SJSA1 (cell line): ENCODE results near the gene SAP130. TPM values are rescaled to one million over a fixed set of nuclear protein-coding genes. Genes with fewer than 3 reads are reported as not detected.

Experiments used
- DNase-seq, 2 experiments: peaks; one replicate each; pipeline ENCODE4 v3.0.0-alpha.2; 2015 to 2020; ENCODE audit warnings: low spot score in 2 of 2, low read depth in 1 of 2
- H3K27ac ChIP-seq: fragments of 250-450 bp; sonication (Bioruptor Pico); 2 replicates; pipeline ENCODE4 v1.5.1; 2020; ENCODE audit warnings: mild to moderate bottlenecking, moderate library complexity
- H3K27me3 ChIP-seq: fragments of 250-450 bp; sonication (Bioruptor Pico); replicated peaks from 2 replicates; pipeline ENCODE4 v1.5.1; 2020; ENCODE audit warnings: mild to moderate bottlenecking, moderate library complexity
- H3K36me3 ChIP-seq: fragments of 250-450 bp; sonication (Bioruptor Pico); 2 replicates; pipeline ENCODE4 v1.5.1; 2020; ENCODE audit warnings: mild to moderate bottlenecking
- H3K4me1 ChIP-seq: fragments of 250-450 bp; sonication (Bioruptor Pico); replicated peaks from 2 replicates; pipeline ENCODE4 v1.6.1; 2021; ENCODE audit warnings: mild to moderate bottlenecking
- H3K4me3 ChIP-seq: fragments of 250-450 bp; sonication (Bioruptor Pico); 2 replicates; pipeline ENCODE4 v1.5.1; 2020; ENCODE audit warnings: mild to moderate bottlenecking
- H3K9me3 ChIP-seq: fragments of 250-450 bp; sonication (Bioruptor Pico); replicated peaks from 2 replicates; pipeline ENCODE4 v1.5.1; 2020; ENCODE audit warnings: mild to moderate bottlenecking
- total RNA-seq: library from RNA; depleted of rRNA; stranded (reverse); fragments of >200 nt; shearing (Covaris generic); gene quantifications from 2 replicates; pipeline ENCODE4 v1.2.3, GENCODE V29; 2014

The SAP130 gene
- total RNA-seq, 1 experiment from 2014 or later: 11.2 TPM

DNA sequence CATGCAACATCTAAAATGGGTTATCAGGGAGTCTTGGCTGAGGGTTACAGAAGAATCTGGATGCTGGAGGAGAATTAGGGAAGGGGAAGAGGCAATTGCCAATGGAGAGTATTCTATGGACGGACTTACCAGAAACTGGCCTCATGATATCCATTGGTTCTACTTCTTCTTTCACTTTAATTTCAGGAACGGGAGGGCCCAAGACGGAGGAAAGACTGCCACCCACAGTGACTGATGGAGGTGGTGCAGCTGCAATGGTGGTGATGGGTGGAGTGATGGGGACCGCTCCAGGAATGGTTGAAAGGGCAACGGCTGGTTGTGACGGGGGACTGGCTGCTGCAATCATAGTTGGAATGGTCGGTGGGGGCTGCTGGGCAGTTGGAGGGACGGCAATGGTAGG is 73.0 kb downstream of the SAP130 start:
- Histone ChIP-seq H3K27ac (no peak overlapping the region), H3K4me3 (no peak overlapping the region), H3K27me3 (no peaks in the 10 kb centered on the region), H3K36me3 (peaks cover 42% of the 10 kb centered on the region), H3K9me3 (no peaks in the 10 kb centered on the region), H3K4me1 (peaks cover 8% of the 10 kb centered on the region)
- DNase-seq: no peak

DNA sequence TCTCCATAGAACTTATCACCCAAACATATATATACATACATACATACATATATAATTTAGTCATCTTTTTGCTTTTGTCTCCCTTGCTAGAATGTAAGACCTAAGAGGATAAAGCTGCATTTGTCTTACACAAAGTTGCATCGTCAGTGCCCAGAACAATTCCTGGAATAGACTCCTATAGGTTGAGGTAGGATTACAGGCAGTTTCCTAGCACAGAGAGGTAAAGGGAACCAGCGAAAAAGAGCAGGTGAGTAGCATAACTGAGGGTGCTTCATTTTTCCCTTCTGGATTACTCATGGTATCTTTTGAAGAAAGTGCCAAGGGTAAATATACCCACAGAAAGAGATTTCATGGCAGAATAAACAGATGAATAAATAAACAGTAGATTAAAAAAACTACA is 74.0 kb downstream of the SAP130 start:
- DNase-seq: no peak
- no peaks in the 10 kb centered on the region for H3K27me3 ChIP-seq
- H3K9me3 ChIP-seq: no peaks in the 10 kb centered on the region
- H3K36me3 ChIP-seq: peaks cover 52% of the 10 kb centered on the region
- no peak overlapping the region for H3K27ac ChIP-seq
- H3K4me3 ChIP-seq: no peak overlapping the region
- H3K4me1 ChIP-seq: peaks cover 8% of the 10 kb centered on the region

DNA sequence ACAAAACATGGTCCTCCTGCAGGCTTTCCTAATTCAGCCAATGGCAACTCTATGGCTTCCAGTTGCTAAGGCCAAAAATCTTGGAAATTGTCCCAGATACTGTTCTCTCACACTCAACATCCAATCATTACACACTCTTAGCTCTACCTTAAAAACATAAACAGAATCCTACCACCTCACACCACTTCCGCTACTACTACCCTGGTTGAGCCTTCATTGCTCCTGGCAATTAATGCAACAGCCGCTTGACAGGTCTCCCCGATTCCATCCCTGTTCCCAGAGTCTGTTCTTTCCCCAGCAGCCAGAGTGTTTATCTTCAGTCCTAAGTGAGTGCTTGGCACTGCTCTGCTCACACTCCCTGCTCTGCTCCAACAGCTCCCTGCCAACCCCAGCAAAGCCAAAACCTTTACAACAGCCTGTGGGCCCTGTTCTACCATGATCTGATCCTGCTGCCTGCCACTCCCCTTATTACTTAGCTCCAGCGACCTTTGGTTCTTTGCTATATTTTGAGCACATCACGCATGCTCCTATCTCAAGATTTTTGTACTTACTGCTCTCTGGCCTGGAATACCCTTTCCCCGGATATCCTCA is 74.6 kb downstream of the SAP130 start:
- no peak overlapping the region for H3K27ac ChIP-seq
- H3K9me3 ChIP-seq: no peaks in the 10 kb centered on the region
- no peaks in the 10 kb centered on the region for H3K27me3 ChIP-seq
- peak in 1 of 2 experiments; percentile 16 for DNase-seq
- no peak overlapping the region for H3K4me3 ChIP-seq
- H3K4me1 ChIP-seq: peaks cover 8% of the 10 kb centered on the region
- peaks cover 58% of the 10 kb centered on the region for H3K36me3 ChIP-seq

DNA sequence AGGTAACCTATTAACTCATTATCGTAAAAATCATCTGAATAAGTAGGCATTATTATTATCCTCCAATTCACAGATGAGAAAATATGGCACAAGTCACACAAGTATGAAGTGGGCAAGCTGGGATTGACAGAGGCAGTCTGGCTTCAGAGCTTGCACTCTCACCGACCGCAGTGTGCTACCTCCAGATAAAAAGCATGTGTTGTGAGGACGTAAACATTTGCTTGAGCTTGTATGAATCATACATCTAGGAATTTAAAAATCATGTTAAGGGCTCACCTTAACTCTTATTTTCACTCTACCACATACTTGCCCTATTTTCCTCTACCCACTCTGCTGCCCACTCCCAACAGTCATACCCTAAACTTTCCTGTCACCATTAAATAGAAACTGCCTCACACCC is 76.8 kb downstream of the SAP130 start:
- H3K9me3 ChIP-seq: no peaks in the 10 kb centered on the region

DNA sequence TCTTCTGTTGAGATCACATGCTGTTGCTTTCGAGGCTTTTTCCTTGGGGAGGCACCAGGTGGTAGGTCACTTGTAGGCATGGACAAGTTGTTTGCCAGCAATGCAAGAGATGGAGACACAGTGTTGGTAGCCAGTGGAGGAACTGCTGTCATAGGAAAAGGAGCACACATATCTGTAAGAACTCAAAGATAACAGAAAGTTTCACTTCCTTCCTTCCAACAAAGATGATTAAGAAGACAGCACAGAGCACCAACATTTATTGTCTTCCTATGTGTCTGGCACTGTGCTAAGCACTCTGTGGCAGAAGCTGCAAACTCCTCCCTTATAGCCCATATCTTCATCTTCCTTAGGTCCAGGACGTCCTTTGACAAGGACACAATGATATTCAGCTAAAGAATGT is 77.6 kb downstream of the SAP130 start:
- no peak overlapping the region for H3K27ac ChIP-seq
- H3K36me3 ChIP-seq: peaks cover 75% of the 10 kb centered on the region
- peaks cover 8% of the 10 kb centered on the region for H3K4me1 ChIP-seq
- H3K9me3 ChIP-seq: no peaks in the 10 kb centered on the region
- H3K4me3 ChIP-seq: no peak overlapping the region
- DNase-seq: peak in 1 of 2 experiments; percentile 3
- H3K27me3 ChIP-seq: no peaks in the 10 kb centered on the region

More for the DNA sequence above, 76.8 kb downstream of the SAP130 start:
- H3K36me3 ChIP-seq: peaks cover 72% of the 10 kb centered on the region
- no peak for DNase-seq
- peaks cover 8% of the 10 kb centered on the region for H3K4me1 ChIP-seq
- H3K4me3 ChIP-seq: no peak overlapping the region
- H3K27me3 ChIP-seq: no peaks in the 10 kb centered on the region
- no peak overlapping the region for H3K27ac ChIP-seq

DNA sequence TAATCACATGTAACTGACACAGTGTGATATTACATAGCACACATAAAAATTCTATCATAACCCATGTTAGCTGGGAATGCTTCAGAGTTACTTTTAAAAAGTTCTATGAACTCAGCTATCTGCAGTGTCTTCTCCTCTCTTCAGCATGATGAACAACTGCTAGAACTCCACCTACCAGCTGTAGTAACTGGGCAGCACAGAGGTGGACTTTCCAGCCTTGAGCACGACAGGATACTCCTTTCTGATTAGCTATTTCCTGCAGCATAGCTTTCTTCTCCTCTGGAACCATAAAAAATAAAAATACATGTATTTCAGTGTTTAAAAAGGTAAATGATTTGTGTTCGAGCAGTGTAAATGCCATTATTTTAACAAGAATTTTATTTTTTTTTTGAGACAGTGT is 82.6 kb downstream of the SAP130 start:
- Histone ChIP-seq H3K9me3 (no peaks in the 10 kb centered on the region), H3K27ac (no peak overlapping the region), H3K4me3 (no peak overlapping the region), H3K4me1 (no peaks in the 10 kb centered on the region), H3K27me3 (no peaks in the 10 kb centered on the region), H3K36me3 (peaks cover 91% of the 10 kb centered on the region)
- peak in 1 of 2 experiments; percentile 15 for DNase-seq

DNA sequence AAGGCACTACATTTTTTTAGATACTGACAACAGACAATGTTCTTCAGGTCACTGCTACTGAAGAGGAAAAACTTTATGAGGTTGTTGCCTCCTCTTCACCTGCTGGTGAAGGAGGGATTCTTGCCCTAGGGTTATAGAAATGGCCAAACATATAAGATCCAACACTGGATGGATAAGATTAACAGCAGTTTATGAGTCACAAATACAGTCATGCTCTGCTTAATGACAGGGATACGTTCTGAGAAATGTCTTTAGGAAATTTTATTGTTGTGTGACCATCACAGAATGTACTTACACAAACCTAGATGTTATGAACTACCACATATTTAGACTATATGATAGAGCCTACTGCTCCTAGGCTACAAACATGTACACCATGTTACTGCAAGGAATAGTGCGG is 84.7 kb downstream of the SAP130 start:
- H3K36me3 ChIP-seq: peaks cover 70% of the 10 kb centered on the region
- no peak overlapping the region for H3K4me3 ChIP-seq
- H3K27ac ChIP-seq: no peak overlapping the region
- no peaks in the 10 kb centered on the region for H3K4me1 ChIP-seq
- no peaks in the 10 kb centered on the region for H3K27me3 ChIP-seq
- no peak for DNase-seq
- H3K9me3 ChIP-seq: no peaks in the 10 kb centered on the region

DNA sequence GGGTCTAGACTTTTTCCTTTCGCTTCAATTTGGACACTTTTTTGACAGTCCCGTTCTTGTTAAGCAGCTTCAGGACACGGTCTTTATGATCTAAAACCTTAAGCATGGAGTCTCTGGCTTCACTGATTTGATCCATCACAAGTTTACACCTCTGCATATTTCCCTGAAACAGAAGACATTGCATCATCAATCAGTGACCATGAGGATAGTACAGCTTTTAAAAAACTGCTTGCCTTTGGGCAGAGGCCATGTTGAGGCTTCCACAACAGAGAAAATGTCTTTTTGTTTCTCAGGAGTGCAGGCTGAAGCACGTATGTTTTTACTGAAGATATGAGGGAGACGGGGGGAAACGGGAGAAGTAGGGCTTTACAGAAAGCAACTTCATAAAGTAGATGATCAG is 85.9 kb downstream of the SAP130 start:
- DNase-seq: peak in 1 of 2 experiments; percentile 2

DNA sequence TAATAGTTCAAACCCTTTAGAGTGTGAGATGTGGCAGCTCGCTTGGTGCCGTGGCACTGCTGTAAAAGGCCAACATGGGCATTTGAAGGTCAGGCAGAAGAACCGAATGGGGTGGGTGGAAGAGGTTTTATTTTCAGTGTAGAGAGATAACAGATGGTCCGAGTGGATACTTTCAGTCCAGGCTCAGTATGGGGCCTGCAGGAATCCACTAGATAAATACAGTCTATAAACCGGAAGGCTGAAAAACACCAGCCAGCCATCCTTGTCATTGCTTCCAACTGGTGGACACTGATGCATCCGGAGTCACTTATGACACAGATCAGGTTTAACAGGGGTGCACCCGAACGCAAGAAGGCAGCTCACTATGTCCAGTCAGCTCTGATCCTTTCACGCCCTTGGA is 86.4 kb downstream of the SAP130 start:
- no peaks in the 10 kb centered on the region for H3K9me3 ChIP-seq
- H3K4me1 ChIP-seq: no peaks in the 10 kb centered on the region
- no peak overlapping the region for H3K4me3 ChIP-seq
- peaks cover 54% of the 10 kb centered on the region for H3K36me3 ChIP-seq
- no peak for DNase-seq
- H3K27me3 ChIP-seq: no peaks in the 10 kb centered on the region
- no peak overlapping the region for H3K27ac ChIP-seq

More for the DNA sequence above, 85.9 kb downstream of the SAP130 start:
- H3K36me3 ChIP-seq: peaks cover 59% of the 10 kb centered on the region
- H3K27me3 ChIP-seq: no peaks in the 10 kb centered on the region
- H3K27ac ChIP-seq: no peak overlapping the region
- no peaks in the 10 kb centered on the region for H3K4me1 ChIP-seq
- H3K4me3 ChIP-seq: no peak overlapping the region
- H3K9me3 ChIP-seq: no peaks in the 10 kb centered on the region

DNA sequence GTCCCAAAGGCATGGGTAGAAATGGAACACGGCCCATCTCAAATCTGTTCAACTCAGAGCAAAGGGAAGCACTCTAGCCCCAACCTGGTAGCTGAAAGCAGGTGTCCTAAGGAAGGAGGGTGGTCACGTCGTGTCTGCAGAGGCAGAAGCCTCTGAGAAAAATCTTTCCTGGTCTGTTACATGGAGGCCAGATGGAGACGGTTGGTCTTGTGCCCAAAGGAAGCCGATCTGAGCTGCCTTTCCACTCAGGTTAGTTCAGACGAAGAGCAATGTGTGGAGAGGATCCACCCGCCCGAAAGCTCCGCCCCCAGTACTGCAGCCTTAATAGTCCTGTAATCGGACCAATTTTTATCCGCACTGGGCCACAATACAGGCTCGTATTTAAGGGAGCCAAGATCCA is 87.2 kb downstream of the SAP130 start:
- H3K27ac ChIP-seq: no peak overlapping the region
- H3K27me3 ChIP-seq: no peaks in the 10 kb centered on the region
- H3K4me3 ChIP-seq: no peak overlapping the region
- no peak for DNase-seq
- H3K36me3 ChIP-seq: peaks cover 45% of the 10 kb centered on the region
- no peaks in the 10 kb centered on the region for H3K4me1 ChIP-seq
- H3K9me3 ChIP-seq: no peaks in the 10 kb centered on the region

DNA sequence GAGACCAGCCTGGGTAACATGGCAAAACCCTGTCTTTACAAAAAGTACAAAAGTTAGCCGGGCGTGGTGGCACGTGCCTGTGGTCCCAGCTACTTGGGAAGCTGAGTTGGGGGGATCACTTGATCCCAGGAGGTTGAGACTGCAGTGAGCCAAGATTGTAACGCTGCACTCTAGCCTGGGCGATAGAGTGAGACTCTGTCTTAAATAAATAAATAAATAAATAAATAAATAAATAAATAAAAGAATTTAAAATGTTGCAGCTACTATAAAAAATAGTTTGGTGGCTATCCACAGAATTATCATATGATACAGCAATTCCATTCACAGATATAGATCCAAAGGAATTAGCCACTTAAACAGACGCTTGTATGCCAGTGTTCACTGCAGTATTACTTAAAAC is 92.5 kb downstream of the SAP130 start:
- Histone ChIP-seq H3K36me3 (no peaks in the 10 kb centered on the region), H3K9me3 (no peaks in the 10 kb centered on the region), H3K4me3 (no peak overlapping the region), H3K27ac (no peak overlapping the region), H3K4me1 (peaks cover 18% of the 10 kb centered on the region), H3K27me3 (no peaks in the 10 kb centered on the region)
- no peak for DNase-seq

DNA sequence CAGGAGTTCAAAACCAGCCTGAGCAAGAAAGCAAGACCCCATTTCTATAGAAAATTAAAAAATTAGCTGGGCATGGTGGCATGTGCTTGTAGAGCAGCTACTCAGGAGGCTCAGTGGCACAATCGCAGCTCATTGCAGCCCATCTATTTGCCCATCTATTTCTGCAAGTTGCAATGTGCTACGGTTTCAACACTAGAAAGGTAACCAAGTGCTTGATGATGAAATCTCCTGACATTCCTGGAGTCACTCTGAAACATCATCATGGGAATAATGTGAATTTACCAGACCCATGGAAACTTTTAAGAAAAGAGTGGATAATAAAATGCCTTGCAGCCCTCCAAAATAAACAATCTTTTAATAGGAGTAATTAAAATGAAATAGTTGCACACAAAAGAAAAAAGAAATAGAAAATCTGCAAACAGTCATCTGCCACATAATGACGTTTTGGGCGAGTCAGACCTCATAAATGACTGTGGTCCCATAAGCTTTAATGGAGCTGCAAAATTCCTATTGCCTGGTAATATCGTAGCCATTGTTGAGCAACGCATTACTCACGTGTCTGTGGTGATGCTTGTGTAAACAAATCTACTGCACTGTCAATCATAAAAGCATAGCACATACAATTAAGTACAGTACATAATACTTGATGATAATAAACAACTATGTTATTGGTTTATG is 95.5 kb downstream of the SAP130 start:
- peaks cover 18% of the 10 kb centered on the region for H3K4me1 ChIP-seq
- peak overlapping the region; percentile 19 for H3K27ac ChIP-seq
- H3K4me3 ChIP-seq: no peak overlapping the region
- H3K9me3 ChIP-seq: no peaks in the 10 kb centered on the region
- H3K36me3 ChIP-seq: no peaks in the 10 kb centered on the region
- DNase-seq: peak; percentile 62 to 86
- H3K27me3 ChIP-seq: no peaks in the 10 kb centered on the region

DNA sequence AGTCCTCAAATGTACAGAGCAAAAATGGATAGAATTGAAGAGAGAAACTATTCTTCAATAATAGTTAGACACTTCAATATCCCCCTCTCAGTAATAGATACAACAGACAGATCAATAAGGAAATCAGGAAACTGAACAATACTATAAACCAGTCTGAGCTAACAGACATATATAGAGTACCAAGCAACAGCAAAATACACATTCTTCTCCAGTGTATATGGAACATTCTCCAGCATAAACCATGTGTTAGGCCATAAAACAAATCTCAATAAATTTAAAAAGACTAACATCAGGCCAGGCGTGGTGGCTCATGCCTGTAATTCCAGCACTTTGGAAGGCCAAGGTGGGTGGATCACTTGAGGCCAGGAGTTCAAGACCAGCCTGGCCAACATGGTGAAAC is 98.4 kb downstream of the SAP130 start:
- Histone ChIP-seq H3K4me3 (no peak overlapping the region), H3K36me3 (no peaks in the 10 kb centered on the region), H3K27ac (no peak overlapping the region), H3K9me3 (no peaks in the 10 kb centered on the region), H3K27me3 (no peaks in the 10 kb centered on the region), H3K4me1 (peaks cover 18% of the 10 kb centered on the region)
- no peak for DNase-seq

DNA sequence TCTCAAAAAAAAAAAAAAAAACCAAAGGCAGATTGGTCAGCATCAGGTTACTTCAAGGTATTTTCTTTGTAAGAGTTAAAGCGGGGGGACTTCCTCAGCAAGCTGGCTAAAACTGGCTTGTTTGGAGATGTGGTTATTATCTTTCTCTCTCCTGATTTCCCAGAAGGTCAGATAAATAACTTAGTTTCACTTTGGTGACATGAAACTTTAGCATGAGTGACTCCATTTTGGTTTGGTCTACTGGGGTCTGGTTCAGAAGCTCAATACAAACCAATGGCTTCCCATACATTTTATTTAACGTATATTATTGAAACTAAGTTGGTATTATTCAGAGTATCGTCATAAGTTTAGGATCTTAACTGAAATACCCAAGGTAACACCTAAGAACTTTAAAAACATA is 100.5 kb downstream of the SAP130 start:
- Histone ChIP-seq H3K9me3 (no peaks in the 10 kb centered on the region), H3K4me1 (peaks cover 15% of the 10 kb centered on the region), H3K36me3 (no peaks in the 10 kb centered on the region), H3K27me3 (no peaks in the 10 kb centered on the region), H3K27ac (no peak overlapping the region), H3K4me3 (no peak overlapping the region)
- no peak for DNase-seq
